ENCODE measurements around the gene ELF4. TPM values are rescaled to one million over a fixed set of nuclear protein-coding genes. Genes with fewer than 3 reads are reported as not detected.

The ELF4 gene
- polyA plus RNA-seq, 2 donors, result 3.7 to 6.7 TPM

DNA sequence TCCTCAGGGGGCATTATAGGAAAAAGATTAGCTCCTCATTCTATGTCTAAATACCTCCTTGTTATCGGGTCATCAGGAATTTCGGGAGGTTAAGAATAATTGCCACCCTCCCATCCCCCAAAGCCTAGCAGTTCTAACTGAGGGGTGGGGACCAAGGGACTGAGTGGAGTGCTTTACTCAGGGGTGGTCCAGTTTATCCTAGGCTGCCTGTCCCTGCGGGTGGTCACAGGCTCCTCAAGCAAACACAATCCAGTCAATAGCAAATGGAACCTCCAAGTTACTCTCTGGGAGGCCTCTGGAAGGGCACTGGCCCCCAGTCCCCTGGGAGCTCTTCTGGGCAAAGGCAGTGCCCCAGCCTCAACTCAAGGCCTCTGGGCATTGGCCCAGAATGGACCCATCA lies 6.7 kb downstream of the ELF4 start:
- no peak overlapping the region for H3K27ac ChIP-seq (ENCODE audit: low read depth in 2 of 2, low read length in 1 of 2)
- no peak overlapping the region for H3K4me3 ChIP-seq (ENCODE audit: low read depth in 1 of 2, low read length in 2 of 2)
- WGBS, 2 donors, result 66 to 71% methylated on average over 3 of the region's 3 CpGs
- H3K9me3 ChIP-seq (ENCODE audit: control insufficient read depth in 2 of 2, insufficient read depth in 1 of 2, low read depth in 1 of 2, low read length in 1 of 2), result no peaks in the 10 kb centered on the region
- no peaks in the 10 kb centered on the region for H3K27me3 ChIP-seq (ENCODE audit: control insufficient read depth in 1 of 2, insufficient read depth in 2 of 2, low read length in 2 of 2)
- H3K4me1 ChIP-seq (ENCODE audit: control insufficient read depth in 2 of 2, insufficient read depth in 2 of 2, low read length in 1 of 2), result peaks cover 0 to 5% of the 10 kb centered on the region in 2 donors
- peaks cover 0 to 2% of the 10 kb centered on the region in 2 donors for H3K36me3 ChIP-seq (ENCODE audit: control insufficient read depth in 2 of 2, insufficient read depth in 2 of 2, low read length in 1 of 2)

GRCh38 chrX:130100180-130100579 lies 10.1 kb downstream of the ELF4 start:
- Histone ChIP-seq H3K4me1 (ENCODE audit: control insufficient read depth in 2 of 2, insufficient read depth in 2 of 2, low read length in 1 of 2) (peaks cover 0 to 11% of the 10 kb centered on the region in 2 donors), H3K4me3 (ENCODE audit: low read depth in 1 of 2, low read length in 2 of 2) (no peak overlapping the region), H3K36me3 (ENCODE audit: control insufficient read depth in 2 of 2, insufficient read depth in 2 of 2, low read length in 1 of 2) (peaks cover 0 to 2% of the 10 kb centered on the region in 2 donors), H3K27ac (ENCODE audit: low read depth in 2 of 2, low read length in 1 of 2) (no peak overlapping the region), H3K27me3 (ENCODE audit: control insufficient read depth in 1 of 2, insufficient read depth in 2 of 2, low read length in 2 of 2) (no peaks in the 10 kb centered on the region), H3K9me3 (ENCODE audit: control insufficient read depth in 2 of 2, insufficient read depth in 1 of 2, low read depth in 1 of 2, low read length in 1 of 2) (no peaks in the 10 kb centered on the region)
- WGBS, 2 donors, result 24 to 63% methylated on average over 5 of the region's 5 CpGs

GRCh38 chrX:130098210-130098552 lies 12.1 kb downstream of the ELF4 start:
- H3K9me3 ChIP-seq (ENCODE audit: control insufficient read depth in 2 of 2, insufficient read depth in 1 of 2, low read depth in 1 of 2, low read length in 1 of 2), result no peaks in the 10 kb centered on the region
- no peaks in the 10 kb centered on the region for H3K27me3 ChIP-seq (ENCODE audit: control insufficient read depth in 1 of 2, insufficient read depth in 2 of 2, low read length in 2 of 2)
- no peak overlapping the region for H3K4me3 ChIP-seq (ENCODE audit: low read depth in 1 of 2, low read length in 2 of 2)
- H3K36me3 ChIP-seq (ENCODE audit: control insufficient read depth in 2 of 2, insufficient read depth in 2 of 2, low read length in 1 of 2), result peaks cover 0 to 2% of the 10 kb centered on the region in 2 donors
- WGBS, 2 donors, result 37 to 60% methylated on average over 5 of the region's 5 CpGs
- peak overlapping the region in 1 of 2 donors; percentile 14 for H3K27ac ChIP-seq (ENCODE audit: low read depth in 2 of 2, low read length in 1 of 2)
- peaks cover 0 to 13% of the 10 kb centered on the region in 2 donors for H3K4me1 ChIP-seq (ENCODE audit: control insufficient read depth in 2 of 2, insufficient read depth in 2 of 2, low read length in 1 of 2)

DNA sequence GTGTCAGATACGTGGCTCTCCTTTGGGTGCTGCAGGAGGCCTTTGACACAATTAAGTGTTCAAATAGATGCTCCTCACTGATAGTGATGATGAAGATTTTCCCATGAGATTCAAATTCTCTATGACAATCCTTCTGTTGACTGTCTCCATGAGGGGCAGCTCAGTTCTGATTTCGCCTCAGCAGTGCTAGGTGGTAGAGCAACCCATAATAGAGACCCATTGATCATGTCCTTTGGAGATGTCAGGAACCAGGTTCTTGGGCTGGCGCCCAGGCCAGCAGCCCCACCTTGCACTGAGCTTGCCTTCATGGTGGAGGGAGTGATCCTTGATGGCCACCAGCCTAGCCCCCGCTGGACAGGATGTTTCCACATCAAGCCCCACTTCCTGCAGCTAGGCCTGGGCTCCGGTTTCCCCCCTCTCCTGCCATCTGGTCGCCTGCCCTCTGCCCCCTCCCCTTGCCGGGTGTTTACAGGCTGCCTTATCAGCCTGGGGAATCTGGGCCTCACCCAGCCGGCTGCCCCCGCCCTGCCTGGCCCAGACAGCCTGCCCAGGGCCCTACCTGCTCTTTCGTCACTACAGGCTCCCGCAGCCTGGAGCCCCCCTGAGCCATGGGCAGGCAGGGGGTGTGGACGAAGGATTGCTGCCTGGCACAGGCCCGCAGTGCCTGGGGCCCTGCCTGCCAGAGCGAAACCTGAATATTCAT lies 12.6 kb downstream of the ELF4 start:
- peaks cover 0 to 2% of the 10 kb centered on the region in 2 donors for H3K36me3 ChIP-seq (ENCODE audit: control insufficient read depth in 2 of 2, insufficient read depth in 2 of 2, low read length in 1 of 2)
- peak overlapping the region; percentile 6 to 54 for H3K27ac ChIP-seq (ENCODE audit: low read depth in 2 of 2, low read length in 1 of 2)
- H3K27me3 ChIP-seq (ENCODE audit: control insufficient read depth in 1 of 2, insufficient read depth in 2 of 2, low read length in 2 of 2), result no peaks in the 10 kb centered on the region
- 38 to 49% methylated on average over 14 of the region's 14 CpGs for WGBS, 2 donors
- H3K9me3 ChIP-seq (ENCODE audit: control insufficient read depth in 2 of 2, insufficient read depth in 1 of 2, low read depth in 1 of 2, low read length in 1 of 2), result no peaks in the 10 kb centered on the region
- no peak overlapping the region for H3K4me3 ChIP-seq (ENCODE audit: low read depth in 1 of 2, low read length in 2 of 2)
- H3K4me1 ChIP-seq (ENCODE audit: control insufficient read depth in 2 of 2, insufficient read depth in 2 of 2, low read length in 1 of 2), result peaks cover 0 to 13% of the 10 kb centered on the region in 2 donors

GRCh38 chrX:130095249-130096030 lies 14.9 kb downstream of the ELF4 start:
- Histone ChIP-seq H3K4me3 (ENCODE audit: low read depth in 1 of 2, low read length in 2 of 2) (no peak overlapping the region), H3K27me3 (ENCODE audit: control insufficient read depth in 1 of 2, insufficient read depth in 2 of 2, low read length in 2 of 2) (no peaks in the 10 kb centered on the region), H3K27ac (ENCODE audit: low read depth in 2 of 2, low read length in 1 of 2) (no peak overlapping the region), H3K4me1 (ENCODE audit: control insufficient read depth in 2 of 2, insufficient read depth in 2 of 2, low read length in 1 of 2) (peaks cover 0 to 13% of the 10 kb centered on the region in 2 donors), H3K9me3 (ENCODE audit: control insufficient read depth in 2 of 2, insufficient read depth in 1 of 2, low read depth in 1 of 2, low read length in 1 of 2) (no peaks in the 10 kb centered on the region), H3K36me3 (ENCODE audit: control insufficient read depth in 2 of 2, insufficient read depth in 2 of 2, low read length in 1 of 2) (no peaks in the 10 kb centered on the region)
- 80 to 86% methylated on average over 6 of the region's 6 CpGs for WGBS, 2 donors

GRCh38 chrX:130094696-130095095 lies 15.6 kb downstream of the ELF4 start:
- H3K36me3 ChIP-seq (ENCODE audit: control insufficient read depth in 2 of 2, insufficient read depth in 2 of 2, low read length in 1 of 2), result no peaks in the 10 kb centered on the region
- no peak overlapping the region for H3K27ac ChIP-seq (ENCODE audit: low read depth in 2 of 2, low read length in 1 of 2)
- no peaks in the 10 kb centered on the region for H3K27me3 ChIP-seq (ENCODE audit: control insufficient read depth in 1 of 2, insufficient read depth in 2 of 2, low read length in 2 of 2)
- H3K9me3 ChIP-seq (ENCODE audit: control insufficient read depth in 2 of 2, insufficient read depth in 1 of 2, low read depth in 1 of 2, low read length in 1 of 2), result no peaks in the 10 kb centered on the region
- H3K4me3 ChIP-seq (ENCODE audit: low read depth in 1 of 2, low read length in 2 of 2), result no peak overlapping the region
- 49 to 54% methylated on average over 8 of the region's 8 CpGs for WGBS, 2 donors
- peaks cover 0 to 13% of the 10 kb centered on the region in 2 donors for H3K4me1 ChIP-seq (ENCODE audit: control insufficient read depth in 2 of 2, insufficient read depth in 2 of 2, low read length in 1 of 2)

DNA sequence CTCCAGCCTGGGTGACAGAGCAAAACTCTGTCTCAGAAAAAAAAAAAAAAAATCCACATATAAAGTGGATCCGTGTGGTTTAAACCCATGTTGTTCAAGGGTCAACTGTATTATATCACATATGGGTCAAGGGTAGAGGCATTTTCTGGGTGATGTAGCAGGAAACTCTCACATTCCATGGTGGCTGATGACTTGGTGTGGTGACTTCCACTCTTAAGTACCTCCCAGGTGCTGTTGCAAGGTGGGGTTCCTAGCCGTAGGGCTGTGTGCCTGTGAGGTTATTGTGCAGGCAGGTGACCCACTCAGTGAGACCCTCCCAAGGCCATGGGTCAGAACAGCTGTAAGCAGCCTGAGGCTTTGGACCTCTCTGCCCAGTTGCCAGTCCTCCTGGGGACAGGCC lies 17.0 kb downstream of the ELF4 start:
- no peaks in the 10 kb centered on the region for H3K27me3 ChIP-seq (ENCODE audit: control insufficient read depth in 1 of 2, insufficient read depth in 2 of 2, low read length in 2 of 2)
- H3K27ac ChIP-seq (ENCODE audit: low read depth in 2 of 2, low read length in 1 of 2), result no peak overlapping the region
- H3K9me3 ChIP-seq (ENCODE audit: control insufficient read depth in 2 of 2, insufficient read depth in 1 of 2, low read depth in 1 of 2, low read length in 1 of 2), result no peaks in the 10 kb centered on the region
- no peaks in the 10 kb centered on the region for H3K36me3 ChIP-seq (ENCODE audit: control insufficient read depth in 2 of 2, insufficient read depth in 2 of 2, low read length in 1 of 2)
- WGBS, 2 donors, result 84 to 87% methylated on average over 2 of the region's 2 CpGs
- H3K4me3 ChIP-seq (ENCODE audit: low read depth in 1 of 2, low read length in 2 of 2), result no peak overlapping the region
- peaks cover 0 to 8% of the 10 kb centered on the region in 2 donors for H3K4me1 ChIP-seq (ENCODE audit: control insufficient read depth in 2 of 2, insufficient read depth in 2 of 2, low read length in 1 of 2)

GRCh38 chrX:130091980-130092522 lies 18.2 kb downstream of the ELF4 start:
- WGBS, 2 donors, result 42 to 56% methylated on average over 10 of the region's 10 CpGs
- peak overlapping the region in 1 of 2 donors; percentile 39 for H3K27ac ChIP-seq (ENCODE audit: low read depth in 2 of 2, low read length in 1 of 2)
- no peak overlapping the region for H3K4me3 ChIP-seq (ENCODE audit: low read depth in 1 of 2, low read length in 2 of 2)

GRCh38 chrX:130090364-130090763 lies 19.9 kb downstream of the ELF4 start:
- Histone ChIP-seq H3K4me3 (ENCODE audit: low read depth in 1 of 2, low read length in 2 of 2) (no peak overlapping the region), H3K36me3 (ENCODE audit: control insufficient read depth in 2 of 2, insufficient read depth in 2 of 2, low read length in 1 of 2) (no peaks in the 10 kb centered on the region), H3K9me3 (ENCODE audit: control insufficient read depth in 2 of 2, insufficient read depth in 1 of 2, low read depth in 1 of 2, low read length in 1 of 2) (no peaks in the 10 kb centered on the region), H3K4me1 (ENCODE audit: control insufficient read depth in 2 of 2, insufficient read depth in 2 of 2, low read length in 1 of 2) (peaks cover 0 to 4% of the 10 kb centered on the region in 2 donors), H3K27ac (ENCODE audit: low read depth in 2 of 2, low read length in 1 of 2) (no peak overlapping the region), H3K27me3 (ENCODE audit: control insufficient read depth in 1 of 2, insufficient read depth in 2 of 2, low read length in 2 of 2) (no peaks in the 10 kb centered on the region)
- 77 to 79% methylated on average over 2 to 3 of the region's 3 CpGs for WGBS, 2 donors

More at GRCh38 chrX:130091980-130092522, 18.2 kb downstream of the ELF4 start:
- Histone ChIP-seq H3K36me3 (ENCODE audit: control insufficient read depth in 2 of 2, insufficient read depth in 2 of 2, low read length in 1 of 2) (no peaks in the 10 kb centered on the region), H3K4me1 (ENCODE audit: control insufficient read depth in 2 of 2, insufficient read depth in 2 of 2, low read length in 1 of 2) (peaks cover 0 to 3% of the 10 kb centered on the region in 2 donors), H3K9me3 (ENCODE audit: control insufficient read depth in 2 of 2, insufficient read depth in 1 of 2, low read depth in 1 of 2, low read length in 1 of 2) (no peaks in the 10 kb centered on the region), H3K27me3 (ENCODE audit: control insufficient read depth in 1 of 2, insufficient read depth in 2 of 2, low read length in 2 of 2) (no peaks in the 10 kb centered on the region)
